Measurements from ENCODE around the gene MPPED1.

- no peak for TF ChIP-seq CTCF (conservative IDR thresholded peaks at IDR 0.05; ENCODE audit: low read length)
- TF ChIP-seq EZH2phosphoT487 (IDR thresholded peaks at IDR 0.05; ENCODE audit: borderline replicate concordance): no peak
These were observed 138.3 kb downstream of the MPPED1 start for GRCh38 chr22:43550024-43550620.

Data from Loucy (cell line).